A549 treated with RU486 at 1 μM for 4 hours (cell line): ENCODE results near the gene ZNF197. TPM values are rescaled to one million over a fixed set of nuclear protein-coding genes. Genes with fewer than 3 reads are reported as not detected.

ENCODE experiments used
- total RNA-seq: library from RNA; stranded (reverse); fragments of 200-300 nt; extraction: Qiagen RNA extraction; gene quantifications from 5 replicates; pipeline ENCODE4 v1.2.3, GENCODE V29; 2022; ENCODE audit warnings: low read depth

Gene ZNF197
- total RNA-seq: 0.90 to 2.1 TPM (median 1.9 TPM) in 5 replicates

GRCh38 chr3:44624749-44625480 is at the start of gene ZNF197:
Gene ZNF197, plus strand, starts transcription at chr3:44625036. Its CDS starts 4,119 bp downstream, at chr3:44629155.

GRCh38 chr3:44584646-44585501 is 40.0 kb upstream of the ZNF197 start, which contains the start of gene ZNF660:
Gene ZNF660, plus strand, starts transcription at chr3:44584964. Its CDS starts 9,230 bp downstream, at chr3:44594194.

GRCh38 chr3:44648564-44649229 is 23.9 kb downstream of the ZNF197 start, which contains the start of gene ZNF35:
Gene ZNF35, plus strand, starts transcription at chr3:44648732. Its CDS starts 2,336 bp downstream, at chr3:44651068.

Other genes with a start within 250 kb of the ZNF197 start
- gene ZNF445, start 147.4 kb upstream of the ZNF197 start, total RNA-seq: 1.8 to 2.7 TPM (median 2.4 TPM) in 5 replicates
- not detected in 5 replicates for gene ZKSCAN7, start 69.8 kb upstream of the ZNF197 start, total RNA-seq
- not detected in 5 replicates for gene ZNF660, start 40.1 kb upstream of the ZNF197 start, total RNA-seq
- gene ZNF35, start 23.7 kb downstream of the ZNF197 start, total RNA-seq: 4.7 to 7.3 TPM (median 5.4 TPM) in 5 replicates
- 1.3 to 2.2 TPM (median 1.4 TPM) in 5 replicates for gene ZNF502, start 87.6 kb downstream of the ZNF197 start, total RNA-seq
- not detected in 5 replicates for gene ZNF501, start 104.6 kb downstream of the ZNF197 start, total RNA-seq
- 12.9 to 19.6 TPM (median 14.7 TPM) in 5 replicates for gene KIAA1143, start 136.6 kb downstream of the ZNF197 start, total RNA-seq
- gene KIF15, start 136.8 kb downstream of the ZNF197 start, total RNA-seq: 8.0 to 12.3 TPM (median 9.3 TPM) in 5 replicates
- 6.5 to 11.1 TPM (median 10.6 TPM) in 5 replicates for gene TMEM42, start 236.9 kb downstream of the ZNF197 start, total RNA-seq
- gene TGM4, start 249.6 kb downstream of the ZNF197 start, total RNA-seq: 0.10 to 0.17 TPM in 2 of 5 replicates, not detected in the others